ENCODE results near the gene ANKRD60.
A peak's percentile ranks its signal among the peaks of the same experiment; 100 is the strongest.

ANKRD60 gene

GRCh38 chr20:58194175-58194791 lies 34.2 kb downstream of the ANKRD60 start:
- no peak for DNase-seq (ENCODE audit: low read depth in 2 of 2)

- peak; percentile 13 to 14 for DNase-seq (ENCODE audit: low read depth in 2 of 2)
Measured at GRCh38 chr20:58192567-58192966, 35.9 kb downstream of the ANKRD60 start.

- no peak for DNase-seq (ENCODE audit: low read depth in 2 of 2)
Measured at GRCh38 chr20:58192065-58192464, 36.4 kb downstream of the ANKRD60 start.

- DNase-seq (ENCODE audit: low read depth in 2 of 2), result no peak
Measured at GRCh38 chr20:58188527-58188926, 39.9 kb downstream of the ANKRD60 start.

GRCh38 chr20:58184984-58185383 lies 43.5 kb downstream of the ANKRD60 start:
- DNase-seq (ENCODE audit: low read depth in 2 of 2), result no peak

GRCh38 chr20:58184063-58184462 lies 44.4 kb downstream of the ANKRD60 start:
- DNase-seq (ENCODE audit: low read depth in 2 of 2), result no peak

GRCh38 chr20:58182521-58183140 lies 45.8 kb downstream of the ANKRD60 start:
- no peak for DNase-seq (ENCODE audit: low read depth in 2 of 2)

- DNase-seq (ENCODE audit: low read depth in 2 of 2), result peak; percentile 54 to 62
Measured at GRCh38 chr20:58179432-58180099, 48.9 kb downstream of the ANKRD60 start.

- DNase-seq (ENCODE audit: low read depth in 2 of 2), result no peak
Measured at GRCh38 chr20:58179083-58179431, 49.4 kb downstream of the ANKRD60 start.

GRCh38 chr20:58177799-58178198 lies 50.7 kb downstream of the ANKRD60 start:
- DNase-seq (ENCODE audit: low read depth in 2 of 2), result no peak

- no peak for DNase-seq (ENCODE audit: low read depth in 2 of 2)
Measured at GRCh38 chr20:58175836-58176235, 52.6 kb downstream of the ANKRD60 start.

GRCh38 chr20:58175425-58175824 lies 53.0 kb downstream of the ANKRD60 start:
- no peak for DNase-seq (ENCODE audit: low read depth in 2 of 2)

- no peak for DNase-seq (ENCODE audit: low read depth in 2 of 2)
Measured at GRCh38 chr20:58174708-58175280, 53.7 kb downstream of the ANKRD60 start.

- no peak for DNase-seq (ENCODE audit: low read depth in 2 of 2)
Measured at GRCh38 chr20:58173930-58174707, 54.3 kb downstream of the ANKRD60 start.

- DNase-seq (ENCODE audit: low read depth in 2 of 2), result no peak
Measured at GRCh38 chr20:58173091-58173490, 55.4 kb downstream of the ANKRD60 start.

GRCh38 chr20:58171796-58172425 lies 56.5 kb downstream of the ANKRD60 start:
- DNase-seq (ENCODE audit: low read depth in 2 of 2), result no peak

- DNase-seq (ENCODE audit: low read depth in 2 of 2), result no peak
Measured at GRCh38 chr20:58169450-58169849, 59.0 kb downstream of the ANKRD60 start.

- no peak for DNase-seq (ENCODE audit: low read depth in 2 of 2)
Measured at GRCh38 chr20:58168843-58169242, 59.6 kb downstream of the ANKRD60 start.

- DNase-seq (ENCODE audit: low read depth in 2 of 2), result no peak
Measured at GRCh38 chr20:58167759-58168158, 60.7 kb downstream of the ANKRD60 start.

Data from activated CD4-positive, alpha-beta T cell treated with anti-CD3 and anti-CD28 coated beads for 24 hours (primary cell).